Transverse colon (tissue), 4 donors: Measurements from ENCODE around the gene NCAPD2. TPM values are rescaled to one million over a fixed set of nuclear protein-coding genes. Genes with fewer than 3 reads are reported as not detected.

Experiments
- DNase-seq: peaks from one replicate; pipeline ENCODE4 v3.0.0-alpha.2; 2019
- H3K27ac ChIP-seq, 4 donors: fragments of 200-600 bp; sonication (generic); 2 replicates each; pipeline ENCODE4 v1.5.1; 2016 to 2018; ENCODE audit warnings: inconsistent platforms in 4 of 4
- H3K27me3 ChIP-seq: fragments of 200-600 bp; sonication (generic); 2 replicates; pipeline ENCODE4 v1.5.1; 2017; ENCODE audit warnings: inconsistent platforms
- H3K36me3 ChIP-seq, 4 donors: fragments of 200-600 bp; sonication (generic); 2 replicates each; pipeline ENCODE4 v1.5.1; 2017 to 2019; ENCODE audit warnings: inconsistent platforms in 4 of 4
- H3K4me1 ChIP-seq, 4 donors: fragments of 200-600 bp; sonication (generic); 2 replicates each; pipeline ENCODE4 v1.5.1; 2017 to 2020; ENCODE audit warnings: inconsistent platforms in 4 of 4
- H3K4me3 ChIP-seq, 4 donors: fragments of 200-600 bp; sonication (generic); 1 replicate in 1 of 4; 2 replicates in 3 of 4; pipeline versions ENCODE4 v1.5.1 to v1.6.1; 2017 to 2019; ENCODE audit warnings: inconsistent platforms in 4 of 4
- H3K9me3 ChIP-seq, 2 donors: fragments of 200-600 bp; sonication (generic); 2 replicates each; pipeline ENCODE4 v1.5.1; 2017 to 2019; ENCODE audit warnings: inconsistent platforms in 2 of 2
- EP300 ChIP-seq: sonication (generic); formaldehyde crosslinking; IDR thresholded peaks from one replicate; pipeline ENCODE4 v1.6.1; 2017; ENCODE audit warnings: antibody characterized with exemption, low read depth
- POLR2A ChIP-seq: fragments of 450-650 bp; IDR thresholded peaks from one replicate; pipeline ENCODE4 v1.6.1; 2016; ENCODE audit warnings: antibody characterized with exemption, mild to moderate bottlenecking, moderate library complexity
- POLR2AphosphoS5 ChIP-seq, 3 donors: sonication (generic); formaldehyde crosslinking; IDR thresholded peaks; one replicate each; pipeline ENCODE4 v1.6.1; 2016; ENCODE audit warnings: antibody characterized with exemption in 3 of 3
- WGBS, 2 donors: methylation state at CpG; one replicate each; pipeline ENCODE4 v1.1.5; 2018; ENCODE audit warnings: low coverage in 1 of 2; 5-methylcytosine and 5-hydroxymethylcytosine counted together
- in situ Hi-C, 4 donors: fragments of 200-750 bp; cut with MboI; loops; one replicate each; pipeline versions ENCODE4 v1.15.0 to v1.15.1; 2017; ENCODE audit warnings: low sequenced_read_pairs in 3 of 4, low pct_ligation_motif_present in 1 of 4, low pct_unique_long_range_greater_than_20kb in 1 of 4
- intact Hi-C: fragments of 100-400 bp; cut with DNase I; formaldehyde crosslinking; loops from one replicate; pipeline ENCODE4 v1.15.1; 2023; ENCODE audit warnings: low total_unique reads
- total RNA-seq, 4 donors: library from RNA; depleted of rRNA; stranded (reverse); fragments of >200 nt; gene quantifications; one replicate each; pipeline ENCODE4 v1.1.0, GENCODE V29; 2016
- TF ChIP-seq, protein P1 (sequence below), 5 experiments: fragments of 200-600 bp in 3 of 5; fragments of 450-650 bp in 2 of 5; sonication (generic) in 3 of 5; IDR thresholded peaks; 1 replicate in 2 of 5; 2 replicates in 3 of 5; pipeline ENCODE4 v1.5.1; 2016 to 2017; ENCODE audit warnings: antibody characterized with exemption in 5 of 5, inconsistent platforms in 3 of 5, mild to moderate bottlenecking in 2 of 5, moderate library complexity in 1 of 5

NCAPD2 gene
- total RNA-seq, 4 donors from 2014 or later: 18.3 to 20.2 (median 19.2) TPM

DNA sequence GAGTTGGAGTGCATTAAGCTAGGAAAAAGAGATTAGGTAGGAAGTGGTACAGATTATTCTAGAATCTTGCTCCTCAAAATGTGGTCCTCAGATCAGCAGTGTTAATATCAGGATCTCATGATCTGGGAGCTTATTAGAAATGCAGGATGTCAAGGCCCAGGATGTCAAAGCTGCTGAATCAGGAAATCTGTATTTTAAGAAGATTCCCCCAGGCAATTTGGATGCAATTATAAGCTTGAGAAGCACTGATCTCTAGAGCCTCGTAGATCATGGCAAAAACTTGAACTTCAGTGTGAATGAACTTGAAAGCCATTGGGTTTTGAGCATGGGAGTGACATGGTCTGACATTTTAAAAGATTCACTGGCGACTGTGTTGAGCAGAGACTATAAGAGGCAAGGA lies 6.6 kb downstream of the NCAPD2 start:
- Histone ChIP-seq H3K4me1 (peaks cover 0 to 3% (median 2%) of the 10 kb centered on the region in 4 donors), H3K36me3 (peaks cover 0 to 5% (median 0%) of the 10 kb centered on the region in 4 donors), H3K27me3 (no peaks in the 10 kb centered on the region), H3K27ac (no peak overlapping the region), H3K4me3 (no peak overlapping the region), H3K9me3 (no peaks in the 10 kb centered on the region)
- in situ Hi-C loops: no loop called here
- WGBS, 2 donors: 92 to 100% methylated on average over 1 to 2 of the region's 2 CpGs
- intact Hi-C loops: no loop called here
- no peak for TF ChIP-seq POLR2AphosphoS5 (IDR thresholded peaks at IDR 0.05)
- no peak for TF ChIP-seq EP300
- TF ChIP-seq POLR2A: no peak
- TF ChIP-seq, protein P1, sequence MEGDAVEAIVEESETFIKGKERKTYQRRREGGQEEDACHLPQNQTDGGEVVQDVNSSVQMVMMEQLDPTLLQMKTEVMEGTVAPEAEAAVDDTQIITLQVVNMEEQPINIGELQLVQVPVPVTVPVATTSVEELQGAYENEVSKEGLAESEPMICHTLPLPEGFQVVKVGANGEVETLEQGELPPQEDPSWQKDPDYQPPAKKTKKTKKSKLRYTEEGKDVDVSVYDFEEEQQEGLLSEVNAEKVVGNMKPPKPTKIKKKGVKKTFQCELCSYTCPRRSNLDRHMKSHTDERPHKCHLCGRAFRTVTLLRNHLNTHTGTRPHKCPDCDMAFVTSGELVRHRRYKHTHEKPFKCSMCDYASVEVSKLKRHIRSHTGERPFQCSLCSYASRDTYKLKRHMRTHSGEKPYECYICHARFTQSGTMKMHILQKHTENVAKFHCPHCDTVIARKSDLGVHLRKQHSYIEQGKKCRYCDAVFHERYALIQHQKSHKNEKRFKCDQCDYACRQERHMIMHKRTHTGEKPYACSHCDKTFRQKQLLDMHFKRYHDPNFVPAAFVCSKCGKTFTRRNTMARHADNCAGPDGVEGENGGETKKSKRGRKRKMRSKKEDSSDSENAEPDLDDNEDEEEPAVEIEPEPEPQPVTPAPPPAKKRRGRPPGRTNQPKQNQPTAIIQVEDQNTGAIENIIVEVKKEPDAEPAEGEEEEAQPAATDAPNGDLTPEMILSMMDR (IDR thresholded peaks at IDR 0.05): no peak
- no peak for DNase-seq

DNA sequence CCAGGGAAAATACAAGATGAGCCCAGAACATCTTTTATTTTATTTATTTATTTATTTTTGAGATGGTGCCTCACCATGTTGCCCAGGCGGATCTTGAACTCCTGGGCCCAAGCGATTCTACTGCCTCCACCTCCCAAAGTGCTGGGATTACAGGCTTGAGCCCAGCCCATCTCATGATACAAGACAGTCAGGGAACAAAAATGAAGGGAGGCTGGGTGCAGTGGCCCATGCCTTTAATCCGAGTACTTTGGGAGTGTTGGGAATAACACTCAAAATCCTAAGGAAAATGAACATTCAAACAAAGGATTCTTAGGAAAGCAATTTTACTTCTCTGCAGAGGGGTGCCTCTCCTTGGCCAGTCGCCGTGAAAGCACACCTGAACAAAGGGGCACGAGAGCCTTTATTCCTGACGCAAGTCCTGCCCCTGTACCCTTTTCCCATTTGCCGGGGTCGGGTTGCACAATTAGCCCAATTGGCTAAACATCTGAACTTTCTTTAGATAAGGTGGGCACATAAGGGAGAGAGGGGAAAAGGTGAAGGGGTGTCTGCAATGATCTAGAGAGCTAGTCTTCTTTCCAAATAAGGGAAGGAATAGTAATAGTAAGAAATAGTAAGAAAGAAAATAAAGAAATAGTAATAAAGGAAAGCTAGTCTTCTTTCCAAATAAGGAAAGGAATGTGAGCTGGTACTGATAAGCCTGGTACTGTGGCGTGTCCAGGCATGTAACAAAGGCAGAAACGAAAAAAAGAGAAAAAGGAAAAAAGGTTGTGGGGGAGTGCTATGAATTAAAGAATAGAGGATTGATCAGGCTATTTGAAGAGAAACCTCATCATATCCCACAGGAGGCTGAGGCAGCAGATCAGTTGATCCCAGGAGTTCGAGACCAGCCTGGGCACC lies 13.4 kb downstream of the NCAPD2 start:
- no peak overlapping the region for H3K27ac ChIP-seq
- no peaks in the 10 kb centered on the region for H3K9me3 ChIP-seq
- DNase-seq: no peak
- WGBS, 2 donors: 90 to 93% methylated on average over 10 to 12 of the region's 12 CpGs
- no peak overlapping the region for H3K4me3 ChIP-seq
- peaks cover 0 to 9% (median 3%) of the 10 kb centered on the region in 4 donors for H3K36me3 ChIP-seq
- H3K27me3 ChIP-seq: no peaks in the 10 kb centered on the region
- intact Hi-C loops: no loop called here
- TF ChIP-seq EP300: no peak
- TF ChIP-seq, protein P1 (IDR thresholded peaks at IDR 0.05): no peak
- no peak for TF ChIP-seq POLR2A
- no peak for TF ChIP-seq POLR2AphosphoS5 (IDR thresholded peaks at IDR 0.05)
- in situ Hi-C loops: no loop called here
- H3K4me1 ChIP-seq: no peaks in the 10 kb centered on the region

DNA sequence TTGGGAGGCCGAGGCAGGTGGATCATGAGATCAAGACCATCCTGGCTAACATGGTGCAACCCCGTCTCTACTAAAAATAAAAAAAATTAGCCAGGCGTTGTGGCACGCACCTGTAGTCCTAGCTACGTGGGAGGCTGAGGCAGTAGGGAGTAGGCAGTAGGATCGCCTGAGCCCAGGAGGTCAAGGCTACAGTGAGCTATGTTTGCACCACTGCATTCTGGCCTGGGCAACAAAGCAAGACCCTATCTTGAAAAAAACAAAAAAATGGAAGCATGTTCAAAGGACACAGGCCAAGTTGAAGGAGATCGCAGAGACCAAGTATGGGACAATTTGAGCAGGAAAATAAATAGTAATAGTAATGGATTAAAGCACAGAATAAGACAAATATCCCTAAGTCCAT lies 14.2 kb downstream of the NCAPD2 start:
- Histone ChIP-seq H3K36me3 (peaks cover 0 to 15% (median 6%) of the 10 kb centered on the region in 4 donors), H3K27ac (no peak overlapping the region), H3K9me3 (no peaks in the 10 kb centered on the region), H3K4me1 (no peaks in the 10 kb centered on the region), H3K27me3 (no peaks in the 10 kb centered on the region), H3K4me3 (no peak overlapping the region)
- WGBS, 2 donors: 50 to 82% methylated on average over 2 to 7 of the region's 7 CpGs
- DNase-seq: no peak
- in situ Hi-C loops (no loop called here), intact Hi-C loops (no loop called here)
- TF ChIP-seq POLR2AphosphoS5 (IDR thresholded peaks at IDR 0.05) (no peak), POLR2A (no peak), EP300 (no peak)
- TF ChIP-seq, protein P1 (IDR thresholded peaks at IDR 0.05): no peak

DNA sequence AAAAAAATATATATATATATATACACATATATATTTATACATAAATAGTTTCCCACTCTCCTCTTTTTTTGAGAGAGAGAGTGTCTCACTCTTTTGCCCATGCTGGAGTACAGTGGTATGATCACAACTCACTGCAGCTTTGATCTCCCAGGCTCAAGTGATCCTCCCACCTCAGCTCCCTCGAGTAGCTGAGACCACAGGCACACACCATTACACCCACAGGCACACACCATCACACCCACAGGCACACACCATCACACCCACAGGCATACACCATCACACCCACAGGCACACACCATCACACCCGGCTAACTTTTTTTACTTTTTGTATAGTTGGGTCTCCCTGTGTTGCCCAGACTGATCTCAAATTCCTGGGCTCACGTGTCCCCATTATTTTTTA lies 26.3 kb downstream of the NCAPD2 start:
- Histone ChIP-seq H3K27ac (no peak overlapping the region), H3K36me3 (peaks cover 0 to 70% (median 35%) of the 10 kb centered on the region in 4 donors), H3K27me3 (no peaks in the 10 kb centered on the region), H3K9me3 (no peaks in the 10 kb centered on the region), H3K4me3 (no peak overlapping the region), H3K4me1 (no peaks in the 10 kb centered on the region)
- WGBS, 2 donors: 86 to 95% methylated on average over 2 to 3 of the region's 3 CpGs
- in situ Hi-C loops (no loop called here), intact Hi-C loops (no loop called here)
- TF ChIP-seq, protein P1 (IDR thresholded peaks at IDR 0.05): no peak
- TF ChIP-seq POLR2A (no peak), EP300 (no peak), POLR2AphosphoS5 (IDR thresholded peaks at IDR 0.05) (no peak)
- DNase-seq: no peak
